Parathyroid adenoma (tissue), 2 donors: ENCODE measurements around the gene IKZF2.

ENCODE experiments used
- H2AFZ ChIP-seq: fragments of 300-600 bp; sonication (generic); one replicate; pipeline ENCODE4 v1.7.0; 2017; ENCODE audit warnings: antibody characterized with exemption, mild to moderate bottlenecking
- H3K27ac ChIP-seq: fragments of 300-600 bp; sonication (generic); one replicate; pipeline ENCODE4 v1.7.0; 2017
- H3K27me3 ChIP-seq: fragments of 300-600 bp; sonication (generic); one replicate; pipeline ENCODE4 v1.7.0; 2017; ENCODE audit warnings: low read length; ENCODE audit not compliant: control insufficient read depth, insufficient read depth
- H3K36me3 ChIP-seq: fragments of 300-600 bp; sonication (generic); one replicate; pipeline ENCODE4 v1.7.0; 2017; ENCODE audit warnings: low read length; ENCODE audit not compliant: control insufficient read depth, insufficient read depth
- H3K4me1 ChIP-seq: fragments of 300-600 bp; sonication (generic); one replicate; pipeline ENCODE4 v1.7.0; 2017; ENCODE audit warnings: control low read depth
- H3K4me2 ChIP-seq: fragments of 300-600 bp; sonication (generic); one replicate; pipeline ENCODE4 v1.7.0; 2017; ENCODE audit warnings: low read length
- H3K4me3 ChIP-seq: fragments of 300-600 bp; sonication (generic); one replicate; pipeline ENCODE4 v1.7.0; 2017; ENCODE audit warnings: low read depth, low read length
- H3K79me2 ChIP-seq: fragments of 300-600 bp; sonication (generic); one replicate; pipeline ENCODE4 v1.7.0; 2017; ENCODE audit warnings: control low read depth
- H3K9ac ChIP-seq: fragments of 300-600 bp; sonication (generic); one replicate; pipeline ENCODE4 v1.7.0; 2017; ENCODE audit warnings: mild to moderate bottlenecking
- H3K9me3 ChIP-seq: fragments of 300-600 bp; sonication (generic); one replicate; pipeline ENCODE4 v1.7.0; 2017; ENCODE audit warnings: low read length; ENCODE audit not compliant: control insufficient read depth
- CTCF ChIP-seq: fragments of 300-600 bp; sonication (generic); IDR thresholded peaks from one replicate; pipeline ENCODE4 v1.7.0; 2017; ENCODE audit warnings: antibody characterized with exemption, mild to moderate bottlenecking
- donor health status: primary hyperparathyroidism.

The IKZF2 gene

GRCh38 chr2:213080969-213081617 is 70.3 kb downstream of the IKZF2 start:
- Histone ChIP-seq H3K4me1 (no peaks in the 10 kb centered on the region), H3K4me2 (no peak overlapping the region), H3K27ac (no peak overlapping the region), H3K4me3 (no peak overlapping the region), H3K79me2 (no peaks in the 10 kb centered on the region), H3K27me3 (no peaks in the 10 kb centered on the region), H3K9me3 (no peaks in the 10 kb centered on the region), H3K36me3 (no peaks in the 10 kb centered on the region), H3K9ac (no peak overlapping the region), H2AFZ (no peak overlapping the region)
- TF ChIP-seq CTCF, result no peak

- no peaks in the 10 kb centered on the region for H3K9me3 ChIP-seq
- no peak for TF ChIP-seq CTCF
- no peak overlapping the region for H3K9ac ChIP-seq
- H3K36me3 ChIP-seq, result no peaks in the 10 kb centered on the region
- H3K4me3 ChIP-seq, result no peak overlapping the region
- no peaks in the 10 kb centered on the region for H3K4me1 ChIP-seq
- no peak overlapping the region for H2AFZ ChIP-seq
- H3K79me2 ChIP-seq, result no peaks in the 10 kb centered on the region
- no peak overlapping the region for H3K4me2 ChIP-seq
- no peaks in the 10 kb centered on the region for H3K27me3 ChIP-seq
- no peak overlapping the region for H3K27ac ChIP-seq
These were observed 71.7 kb downstream of the IKZF2 start for GRCh38 chr2:213079756-213080155.

GRCh38 chr2:213078686-213079085 is 72.7 kb downstream of the IKZF2 start:
- no peaks in the 10 kb centered on the region for H3K79me2 ChIP-seq
- no peaks in the 10 kb centered on the region for H3K4me1 ChIP-seq
- H3K9ac ChIP-seq, result no peak overlapping the region
- no peaks in the 10 kb centered on the region for H3K36me3 ChIP-seq
- no peaks in the 10 kb centered on the region for H3K9me3 ChIP-seq
- no peak overlapping the region for H3K27ac ChIP-seq
- TF ChIP-seq CTCF, result no peak
- H2AFZ ChIP-seq, result no peak overlapping the region
- H3K27me3 ChIP-seq, result no peaks in the 10 kb centered on the region
- H3K4me2 ChIP-seq, result no peak overlapping the region
- H3K4me3 ChIP-seq, result no peak overlapping the region

GRCh38 chr2:213069531-213069930 is 81.9 kb downstream of the IKZF2 start:
- Histone ChIP-seq H3K36me3 (no peaks in the 10 kb centered on the region), H3K9me3 (no peaks in the 10 kb centered on the region), H3K4me2 (no peak overlapping the region), H2AFZ (no peak overlapping the region), H3K4me1 (no peaks in the 10 kb centered on the region), H3K4me3 (no peak overlapping the region), H3K9ac (no peak overlapping the region), H3K27ac (no peak overlapping the region), H3K27me3 (no peaks in the 10 kb centered on the region), H3K79me2 (no peaks in the 10 kb centered on the region)
- TF ChIP-seq CTCF, result no peak

- no peaks in the 10 kb centered on the region for H3K9me3 ChIP-seq
- H3K4me2 ChIP-seq, result no peak overlapping the region
- no peaks in the 10 kb centered on the region for H3K27me3 ChIP-seq
- no peak overlapping the region for H3K27ac ChIP-seq
- H2AFZ ChIP-seq, result no peak overlapping the region
- no peaks in the 10 kb centered on the region for H3K4me1 ChIP-seq
- TF ChIP-seq CTCF, result no peak
- H3K9ac ChIP-seq, result no peak overlapping the region
- H3K4me3 ChIP-seq, result no peak overlapping the region
- H3K79me2 ChIP-seq, result no peaks in the 10 kb centered on the region
- H3K36me3 ChIP-seq, result no peaks in the 10 kb centered on the region
These were observed 82.6 kb downstream of the IKZF2 start for GRCh38 chr2:213068676-213069359.
